ENCODE data around the gene FSD1.

- no peak for TF ChIP-seq CTCF (IDR thresholded peaks at IDR 0.05 in 8 of 11, conservative IDR thresholded peaks at IDR 0.05 in 3 of 11)
- no peak for TF ChIP-seq POLR2A (IDR thresholded peaks at IDR 0.05)
Observed at GRCh38 chr19:4334929-4335570, 30.7 kb downstream of the FSD1 start.

Data from spleen (tissue), 7 donors.